K562 (cell line): ENCODE measurements around the gene RNF167. TPM values are rescaled to one million over a fixed set of nuclear protein-coding genes. Genes with fewer than 3 reads are reported as not detected.

Source experiments
- ATAC-seq: fragments of 200-7000 bp; cut with Tn5 transposase; 3 replicates; pipeline ENCODE4 v1.9.1; 2020; ENCODE audit warnings: moderate library complexity
- BruUV-seq: library from RNA; stranded (reverse); fragments of 400-500 nt; replicated peaks from 2 replicates; lab custom pipeline; 2021; lab: Mats Ljungman, UMichigan
- CTCF ChIA-PET: fragments of 300-600 bp; formaldehyde crosslinking; extraction: SDS; loops from one replicate; lab custom pipeline; 2021; ENCODE audit warnings: low intra/inter-chr PET ratio; lab: Yijun Ruan, JAX
- POLR2A ChIA-PET: fragments of 300-600, 350-650 bp; sonication (Branson Sonifier 250); formaldehyde crosslinking; extraction: SDS; loops from one replicate; lab custom pipeline; 2021; ENCODE audit warnings: antibody characterized with exemption, inconsistent platforms; lab: Yijun Ruan, JAX
- DNase-seq, 4 experiments: peaks; one replicate each; pipeline versions ENCODE4 v3.0.0 to v3.0.0-alpha.2; 2011 to 2018; ENCODE audit warnings: low spot score in 3 of 4, mixed read lengths in 3 of 4; ENCODE audit errors: extremely low read depth in 1 of 4
- FAIRE-seq: peaks from 2 replicates; lab custom pipeline; 2011; peaks lifted over from hg19 to GRCh38; lab: Jason Lieb, UNC
- H2AFZ ChIP-seq: 2 replicates; pipeline ENCODE4 v1.6.0; 2011; ENCODE audit warnings: low read depth, low read length, control low read depth, inconsistent platforms
- H3K27ac ChIP-seq: fragments of 200-600 bp; 3 replicates; pipeline ENCODE4 v1.8.0; 2011; ENCODE audit warnings: low read depth, mild to moderate bottlenecking, control low read depth, inconsistent platforms, low read length, moderate library complexity, mixed read lengths; ENCODE audit errors: extremely low read depth
- H3K27me3 ChIP-seq, 2 experiments: fragments of 300-600 bp in 1 of 2; 2 replicates in 1 of 2; 3 replicates in 1 of 2; pipeline versions ENCODE4 v1.6.0 to v1.8.0; 2011; ENCODE audit warnings: inconsistent platforms in 2 of 2, low read length in 2 of 2, mild to moderate bottlenecking in 1 of 2, mixed read lengths in 1 of 2, moderate library complexity in 1 of 2; ENCODE audit not compliant: control insufficient read depth in 2 of 2, insufficient read depth in 2 of 2
- H3K36me3 ChIP-seq: fragments of 300-600 bp; 3 replicates; pipeline ENCODE4 v1.8.0; 2011; ENCODE audit warnings: mild to moderate bottlenecking, low read length, inconsistent platforms; ENCODE audit not compliant: control insufficient read depth, insufficient read depth
- H3K4me1 ChIP-seq, 2 experiments: fragments of 200-600 bp in 1 of 2; replicated peaks in 1 of 2; 2 replicates in 1 of 2; 3 replicates in 1 of 2; pipeline versions ENCODE4 v1.5.1 to v1.8.0; 2011; ENCODE audit warnings: inconsistent platforms in 2 of 2, low read length in 2 of 2, mild to moderate bottlenecking in 1 of 2, mixed read lengths in 1 of 2, moderate library complexity in 1 of 2; ENCODE audit not compliant: control insufficient read depth in 2 of 2, insufficient read depth in 2 of 2
- H3K4me2 ChIP-seq: 2 replicates; pipeline ENCODE4 v1.6.1; 2011; ENCODE audit warnings: low read length, control low read depth, inconsistent platforms, mixed read lengths; ENCODE audit not compliant: insufficient read depth
- H3K4me3 ChIP-seq: fragments of 200-600 bp; sonication (generic), shearing (Covaris generic); 2 replicates; pipeline ENCODE4 v1.5.1; 2016; ENCODE audit warnings: control low read depth, inconsistent platforms
- H3K79me2 ChIP-seq: fragments of 200-600 bp; 3 replicates; pipeline ENCODE4 v1.8.0; 2011; ENCODE audit warnings: low read length, inconsistent platforms; ENCODE audit not compliant: control insufficient read depth, insufficient read depth
- H3K9ac ChIP-seq, 2 experiments: 2 replicates each; pipeline versions ENCODE4 v1.6.0 to v1.6.1; 2011; ENCODE audit warnings: low read depth in 2 of 2, low read length in 2 of 2, control low read depth in 1 of 2, inconsistent platforms in 1 of 2, mild to moderate bottlenecking in 1 of 2, mixed read lengths in 1 of 2; ENCODE audit not compliant: insufficient read depth in 1 of 2
- H3K9me1 ChIP-seq: one replicate; pipeline ENCODE4 v1.6.0; 2011; ENCODE audit warnings: inconsistent platforms, mild to moderate bottlenecking, low read length, moderate library complexity; ENCODE audit not compliant: control insufficient read depth, insufficient read depth
- H3K9me3 ChIP-seq: replicated peaks from 2 replicates; pipeline ENCODE4 v1.5.1; 2011; ENCODE audit warnings: low read depth, low read length, inconsistent platforms; ENCODE audit not compliant: control insufficient read depth, insufficient read depth
- H4K20me1 ChIP-seq: replicated peaks from 2 replicates; pipeline ENCODE4 v1.6.1; 2011; ENCODE audit warnings: low read length, inconsistent platforms, mixed read lengths; ENCODE audit not compliant: control insufficient read depth, insufficient read depth
- GABPB1 ChIP-seq: sonication (generic); formaldehyde crosslinking; IDR thresholded peaks from 2 replicates; pipeline ENCODE4 v1.8.0; 2022; ENCODE audit warnings: mild to moderate bottlenecking, missing genetic modification reagents
- HDAC1 ChIP-seq, 2 experiments: fragments of 450-650 bp; IDR thresholded peaks; 2 replicates each; pipeline ENCODE4 v1.6.1; 2016 to 2017; ENCODE audit warnings: inconsistent platforms in 1 of 2, mild to moderate bottlenecking in 1 of 2, moderate library complexity in 1 of 2
- IRF2 ChIP-seq: sonication (generic); formaldehyde crosslinking; IDR thresholded peaks from 2 replicates; pipeline ENCODE4 v1.8.1; 2022; ENCODE audit warnings: mild to moderate bottlenecking, missing genetic modification reagents
- RBM14 ChIP-seq: fragments of 200-400 bp; formaldehyde crosslinking; IDR thresholded peaks from 2 replicates; pipeline ENCODE4 v1.6.1; 2018; ENCODE audit warnings: low read depth, mild to moderate bottlenecking, low read length, moderate library complexity, borderline replicate concordance; ENCODE audit not compliant: insufficient read depth
- ZNF124 ChIP-seq: sonication (generic); formaldehyde crosslinking; IDR thresholded peaks from 2 replicates; pipeline ENCODE4 v1.8.1; 2022; ENCODE audit warnings: missing genetic modification reagents
- WGBS: fragments of 100-300 bp; shearing (Covaris generic); methylation state at CpG from one replicate; pipeline ENCODE4 v1.1.6; 2016; ENCODE audit warnings: low coverage, mixed read lengths; ENCODE audit not compliant: insufficient coverage; ENCODE audit errors: missing lambda C conversion rate; 5-methylcytosine and 5-hydroxymethylcytosine counted together
- in situ Hi-C: fragments of 300-500 bp; cut with MboI; formaldehyde crosslinking; loops from 4 replicates; pipeline ENCODE4 v1.15.0; 2018; ENCODE audit warnings: inconsistent platforms, mixed read lengths
- intact Hi-C: fragments of 100-400 bp; cut with micrococcal nuclease; formaldehyde crosslinking; loops from 2 replicates; pipeline ENCODE4 v1.14.2; 2022
- polyA plus RNA-seq, 8 experiments: library from polyadenylated mRNA; depleted of rRNA in 4 of 8; stranded (reverse) in 5 of 8; unstranded in 3 of 8; fragments of >200 nt; fragmentation: Nextera tagmentation in 2 of 8; fragmentation: Illumina TruSeq in 1 of 8; extraction: Ambion mirVana in 2 of 8; extraction: Trizol in 1 of 8; gene quantifications; 2 replicates each; pipeline versions ENCODE4 v1.2.1 to v1.2.3, GENCODE V29; 2011 to 2014; ENCODE audit warnings: inconsistent platforms in 1 of 8, missing spikeins in 1 of 8
- total RNA-seq, 7 experiments: library from RNA; depleted of rRNA in 6 of 7; stranded (reverse); fragments of >200 nt in 6 of 7; fragmentation: Illumina TruSeq in 2 of 7; extraction: Trizol in 2 of 7; gene quantifications; 2 replicates each; pipeline versions ENCODE4 v1.2.1 to v1.2.3, GENCODE V29; 2011 to 2021; ENCODE audit warnings: low replicate concordance in 1 of 7
- TF ChIP-seq, protein P1 (sequence below): sonication (generic); formaldehyde crosslinking; IDR thresholded peaks from 2 replicates; pipeline ENCODE4 v1.8.0; 2022; ENCODE audit warnings: mild to moderate bottlenecking, missing genetic modification reagents
- TF ChIP-seq, protein P2 (sequence below): fragments of 250-450 bp; sonication (Bioruptor Pico); IDR thresholded peaks from 2 replicates; pipeline ENCODE4 v1.5.0; 2022; ENCODE audit warnings: mild to moderate bottlenecking

Gene RNF167
- total and polyA plus RNA-seq, 9 of the 15 experiments (the other 6 are each of a cell fraction or from before 2014, with no cell fraction given): 16.5 to 143 (median 45.5) TPM

DNA sequence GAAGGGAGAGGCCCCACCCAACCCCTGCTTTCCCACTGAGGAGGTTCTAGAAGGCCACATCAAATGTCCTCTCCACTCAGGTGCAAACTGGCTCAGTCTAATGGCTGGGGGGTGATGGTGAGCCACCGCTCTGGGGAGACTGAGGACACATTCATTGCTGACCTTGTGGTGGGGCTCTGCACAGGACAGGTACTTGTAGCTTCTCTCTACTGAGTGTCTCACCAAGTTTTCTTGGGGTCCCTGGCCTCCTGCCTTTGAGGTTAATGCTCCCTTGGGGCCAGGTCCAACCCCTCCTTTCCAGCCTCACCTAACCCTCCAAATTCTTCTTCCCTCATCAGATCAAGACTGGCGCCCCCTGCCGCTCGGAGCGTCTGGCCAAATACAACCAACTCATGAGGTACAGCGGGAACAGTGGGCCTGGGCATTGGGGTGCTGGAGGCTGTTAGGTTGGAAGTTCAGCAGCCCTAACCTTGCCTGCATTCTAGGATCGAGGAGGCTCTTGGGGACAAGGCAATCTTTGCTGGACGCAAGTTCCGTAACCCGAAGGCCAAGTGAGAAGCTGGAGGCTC lies 16.5 kb downstream of the RNF167 start (continued):
- TF ChIP-seq RBM14: no peak

DNA sequence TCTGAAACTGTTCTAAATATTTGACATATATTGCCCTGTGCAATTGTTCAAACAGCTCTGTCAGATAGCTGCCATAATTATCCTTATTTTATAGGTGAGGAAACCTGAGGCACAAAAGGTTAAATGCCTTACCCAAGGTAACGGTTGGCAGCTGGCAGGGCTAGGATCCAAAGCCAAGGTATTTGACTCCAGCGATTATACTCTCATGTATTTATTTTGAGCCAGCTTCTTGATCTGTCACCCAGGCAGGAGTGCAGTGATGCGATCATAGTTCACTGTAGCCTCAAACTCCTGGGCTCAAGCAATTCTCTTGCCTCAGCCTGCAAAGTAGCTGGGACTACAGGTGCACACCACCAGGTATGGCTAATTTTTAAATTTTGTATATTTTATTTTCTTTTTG lies 18.0 kb downstream of the RNF167 start:
- no peak overlapping the region for H3K4me2 ChIP-seq
- ChIA-PET POLR2A (interaction anchor here (0.6 kb wide), 1 partner anchor 24 kb away, joined by 3 read pairs; no protein-coding TSS in a partner anchor), CTCF (no interaction called here)
- H3K79me2 ChIP-seq: no peaks in the 10 kb centered on the region
- no peaks in the 10 kb centered on the region for H3K9me3 ChIP-seq
- in situ Hi-C loops (no loop called here), intact Hi-C loops (no loop called here)
- no peak for FAIRE-seq
- no peaks in the 10 kb centered on the region for H3K9me1 ChIP-seq
- no TSS peak for BruUV-seq
- ATAC-seq: no peak
- H3K27ac ChIP-seq: no peak overlapping the region
- DNase-seq: no peak
- H3K4me1 ChIP-seq: peaks cover 7 to 21% of the 10 kb centered on the region in 2 experiments; a peak in 4 of 5 replicates
- no peak overlapping the region for H2AFZ ChIP-seq
- no peaks in the 10 kb centered on the region for H3K27me3 ChIP-seq
- WGBS: 80% methylated on average over 3 of the region's 3 CpGs
- H3K4me3 ChIP-seq: no peak overlapping the region
- H3K9ac ChIP-seq: no peak overlapping the region
- no peaks in the 10 kb centered on the region for H4K20me1 ChIP-seq
- no peaks in the 10 kb centered on the region; the same call in 2 of the 3 replicates for H3K36me3 ChIP-seq
- TF ChIP-seq ZNF124 (CRISPR knock-in tag): no peak
- TF ChIP-seq IRF2 (CRISPR knock-in tag): no peak
- no peak for TF ChIP-seq GABPB1 (CRISPR knock-in tag)
- TF ChIP-seq, protein P1, sequence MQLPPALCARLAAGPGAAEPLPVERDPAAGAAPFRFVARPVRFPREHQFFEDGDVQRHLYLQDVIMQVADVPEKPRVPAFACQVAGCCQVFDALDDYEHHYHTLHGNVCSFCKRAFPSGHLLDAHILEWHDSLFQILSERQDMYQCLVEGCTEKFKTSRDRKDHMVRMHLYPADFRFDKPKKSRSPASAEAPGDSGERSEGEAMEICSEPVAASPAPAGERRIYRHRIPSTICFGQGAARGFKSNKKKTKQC (CRISPR knock-in tag): no peak
- TF ChIP-seq, protein P2, sequence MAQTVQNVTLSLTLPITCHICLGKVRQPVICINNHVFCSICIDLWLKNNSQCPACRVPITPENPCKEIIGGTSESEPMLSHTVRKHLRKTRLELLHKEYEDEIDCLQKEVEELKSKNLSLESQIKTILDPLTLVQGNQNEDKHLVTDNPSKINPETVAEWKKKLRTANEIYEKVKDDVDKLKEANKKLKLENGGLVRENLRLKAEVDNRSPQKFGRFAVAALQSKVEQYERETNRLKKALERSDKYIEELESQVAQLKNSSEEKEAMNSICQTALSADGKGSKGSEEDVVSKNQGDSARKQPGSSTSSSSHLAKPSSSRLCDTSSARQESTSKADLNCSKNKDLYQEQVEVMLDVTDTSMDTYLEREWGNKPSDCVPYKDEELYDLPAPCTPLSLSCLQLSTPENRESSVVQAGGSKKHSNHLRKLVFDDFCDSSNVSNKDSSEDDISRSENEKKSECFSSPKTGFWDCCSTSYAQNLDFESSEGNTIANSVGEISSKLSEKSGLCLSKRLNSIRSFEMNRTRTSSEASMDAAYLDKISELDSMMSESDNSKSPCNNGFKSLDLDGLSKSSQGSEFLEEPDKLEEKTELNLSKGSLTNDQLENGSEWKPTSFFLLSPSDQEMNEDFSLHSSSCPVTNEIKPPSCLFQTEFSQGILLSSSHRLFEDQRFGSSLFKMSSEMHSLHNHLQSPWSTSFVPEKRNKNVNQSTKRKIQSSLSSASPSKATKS (CRISPR knock-in tag): no peak
- TF ChIP-seq HDAC1 (IDR thresholded peaks at IDR 0.05): no peak
